ENCODE measurements around the gene ZCCHC17.

ZCCHC17 gene

DNA sequence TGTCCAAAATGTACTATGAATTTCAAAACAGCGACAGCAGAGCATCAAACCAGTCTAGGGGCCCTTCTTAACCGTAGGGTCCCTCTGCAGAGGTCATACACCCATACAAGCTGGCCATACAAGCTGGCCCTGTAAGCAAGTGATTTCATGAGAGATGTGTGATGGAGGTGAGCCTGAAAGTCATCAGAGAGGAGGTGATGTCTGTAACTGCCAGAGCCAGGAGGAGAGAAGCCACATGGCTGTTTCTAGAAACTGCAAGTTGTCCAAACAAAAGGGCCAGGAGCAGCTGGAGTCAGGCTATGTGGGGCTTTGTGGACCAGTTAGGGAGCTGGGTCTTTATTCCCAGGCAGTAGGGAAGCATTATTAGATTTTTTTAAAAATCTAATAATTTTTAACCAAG lies 101.4 kb downstream of the ZCCHC17 start:
- no peaks in the 10 kb centered on the region for H4K20me1 ChIP-seq (ENCODE audit: insufficient read depth, low read length)
- no peak for DNase-seq
- TF ChIP-seq EZH2 (IDR thresholded peaks at IDR 0.05; ENCODE audit: borderline replicate concordance, low read depth, low read length, severe bottlenecking) = no peak
- TF ChIP-seq, protein P1, sequence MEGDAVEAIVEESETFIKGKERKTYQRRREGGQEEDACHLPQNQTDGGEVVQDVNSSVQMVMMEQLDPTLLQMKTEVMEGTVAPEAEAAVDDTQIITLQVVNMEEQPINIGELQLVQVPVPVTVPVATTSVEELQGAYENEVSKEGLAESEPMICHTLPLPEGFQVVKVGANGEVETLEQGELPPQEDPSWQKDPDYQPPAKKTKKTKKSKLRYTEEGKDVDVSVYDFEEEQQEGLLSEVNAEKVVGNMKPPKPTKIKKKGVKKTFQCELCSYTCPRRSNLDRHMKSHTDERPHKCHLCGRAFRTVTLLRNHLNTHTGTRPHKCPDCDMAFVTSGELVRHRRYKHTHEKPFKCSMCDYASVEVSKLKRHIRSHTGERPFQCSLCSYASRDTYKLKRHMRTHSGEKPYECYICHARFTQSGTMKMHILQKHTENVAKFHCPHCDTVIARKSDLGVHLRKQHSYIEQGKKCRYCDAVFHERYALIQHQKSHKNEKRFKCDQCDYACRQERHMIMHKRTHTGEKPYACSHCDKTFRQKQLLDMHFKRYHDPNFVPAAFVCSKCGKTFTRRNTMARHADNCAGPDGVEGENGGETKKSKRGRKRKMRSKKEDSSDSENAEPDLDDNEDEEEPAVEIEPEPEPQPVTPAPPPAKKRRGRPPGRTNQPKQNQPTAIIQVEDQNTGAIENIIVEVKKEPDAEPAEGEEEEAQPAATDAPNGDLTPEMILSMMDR (IDR thresholded peaks at IDR 0.05; ENCODE audit: borderline replicate concordance, extremely low read depth, low read length, poor library complexity, severe bottlenecking) = no peak
- H3K4me2 ChIP-seq (ENCODE audit: insufficient read depth, low read length) = no peak overlapping the region
- ATAC-seq (ENCODE audit: insufficient read depth, low read depth) = no peak
- no peaks in the 10 kb centered on the region for H3K9me3 ChIP-seq (ENCODE audit: insufficient read depth, low read length, severe bottlenecking)
- no peak overlapping the region for H2AFZ ChIP-seq (ENCODE audit: low read depth, low read length)
- H3K27me3 ChIP-seq (ENCODE audit: insufficient read depth, low read length, poor library complexity) = no peaks in the 10 kb centered on the region
- H3K9ac ChIP-seq (ENCODE audit: low read depth, low read length) = no peak overlapping the region
- H3K4me1 ChIP-seq (ENCODE audit: insufficient read depth, low read length) = peaks cover 37% of the 10 kb centered on the region
- no peaks in the 10 kb centered on the region for H3K79me2 ChIP-seq (ENCODE audit: insufficient read depth, low read length)
- H3K36me3 ChIP-seq (ENCODE audit: insufficient read depth, low read length) = no peaks in the 10 kb centered on the region
- H3K27ac ChIP-seq (ENCODE audit: low read length) = peak overlapping the region; percentile 2; the same call in 1 of the 2 replicates
- no peak overlapping the region for H3K4me3 ChIP-seq (ENCODE audit: low read depth in 1 of 2, low read length in 2 of 2)

DNA sequence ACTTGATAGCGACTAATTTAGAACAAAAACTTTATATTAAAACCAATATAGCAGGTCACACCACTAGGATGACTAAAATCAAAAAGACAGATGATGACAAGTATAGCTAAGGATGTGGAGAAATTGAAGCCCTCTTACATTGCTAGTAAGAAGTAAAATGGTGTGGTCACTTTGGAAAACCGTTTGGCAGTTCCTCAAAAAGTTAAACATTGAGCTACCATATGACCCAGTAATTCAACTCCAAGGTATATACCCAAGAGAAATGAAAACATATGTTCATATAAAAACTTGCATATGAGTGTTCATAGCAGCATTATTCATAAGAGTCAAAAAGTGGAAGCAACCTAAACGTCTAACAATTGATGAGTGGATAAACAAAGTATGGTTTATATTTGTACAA lies 103.1 kb downstream of the ZCCHC17 start:
- no peaks in the 10 kb centered on the region for H3K36me3 ChIP-seq (ENCODE audit: insufficient read depth, low read length)
- no peak for DNase-seq
- no peak overlapping the region for H3K4me2 ChIP-seq (ENCODE audit: insufficient read depth, low read length)
- no peak overlapping the region for H3K9ac ChIP-seq (ENCODE audit: low read depth, low read length)
- H2AFZ ChIP-seq (ENCODE audit: low read depth, low read length) = no peak overlapping the region
- H3K27me3 ChIP-seq (ENCODE audit: insufficient read depth, low read length, poor library complexity) = no peaks in the 10 kb centered on the region
- H3K79me2 ChIP-seq (ENCODE audit: insufficient read depth, low read length) = no peaks in the 10 kb centered on the region
- H4K20me1 ChIP-seq (ENCODE audit: insufficient read depth, low read length) = no peaks in the 10 kb centered on the region
- no peak overlapping the region for H3K4me3 ChIP-seq (ENCODE audit: low read depth in 1 of 2, low read length in 2 of 2)
- no peak overlapping the region for H3K27ac ChIP-seq (ENCODE audit: low read length)
- H3K9me3 ChIP-seq (ENCODE audit: insufficient read depth, low read length, severe bottlenecking) = no peaks in the 10 kb centered on the region
- peaks cover 20% of the 10 kb centered on the region for H3K4me1 ChIP-seq (ENCODE audit: insufficient read depth, low read length)
- TF ChIP-seq EZH2 (IDR thresholded peaks at IDR 0.05; ENCODE audit: borderline replicate concordance, low read depth, low read length, severe bottlenecking) = no peak
- TF ChIP-seq, protein P1 (IDR thresholded peaks at IDR 0.05; ENCODE audit: borderline replicate concordance, extremely low read depth, low read length, poor library complexity, severe bottlenecking) = no peak
- no peak for ATAC-seq (ENCODE audit: insufficient read depth, low read depth)

DNA sequence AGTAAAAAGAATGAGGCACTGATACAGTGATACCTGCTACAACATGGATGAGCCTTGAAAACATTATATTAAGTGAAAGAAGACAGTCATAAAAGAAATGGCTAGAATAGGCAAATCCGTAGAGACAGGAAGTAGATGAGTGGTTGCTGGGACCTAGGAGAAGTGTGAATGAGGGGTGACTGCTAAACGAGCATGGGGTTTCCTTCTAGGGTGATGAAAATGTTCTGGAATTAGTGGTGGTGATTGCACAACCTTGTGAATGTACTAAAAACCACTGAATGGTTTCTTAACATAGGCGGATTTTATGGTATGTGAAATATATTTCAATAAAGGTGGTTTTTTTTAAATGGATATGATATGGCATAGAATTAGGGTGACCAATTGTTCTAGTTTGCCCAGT lies 103.6 kb downstream of the ZCCHC17 start:
- H3K79me2 ChIP-seq (ENCODE audit: insufficient read depth, low read length) = no peaks in the 10 kb centered on the region
- H3K27ac ChIP-seq (ENCODE audit: low read length) = no peak overlapping the region
- no peaks in the 10 kb centered on the region for H3K36me3 ChIP-seq (ENCODE audit: insufficient read depth, low read length)
- TF ChIP-seq, protein P1 (IDR thresholded peaks at IDR 0.05; ENCODE audit: borderline replicate concordance, extremely low read depth, low read length, poor library complexity, severe bottlenecking) = no peak
- TF ChIP-seq EZH2 (IDR thresholded peaks at IDR 0.05; ENCODE audit: borderline replicate concordance, low read depth, low read length, severe bottlenecking) = no peak
- H3K4me1 ChIP-seq (ENCODE audit: insufficient read depth, low read length) = peaks cover 19% of the 10 kb centered on the region
- no peaks in the 10 kb centered on the region for H3K27me3 ChIP-seq (ENCODE audit: insufficient read depth, low read length, poor library complexity)
- no peak overlapping the region for H3K4me3 ChIP-seq (ENCODE audit: low read depth in 1 of 2, low read length in 2 of 2)
- no peak for ATAC-seq (ENCODE audit: insufficient read depth, low read depth)
- H3K4me2 ChIP-seq (ENCODE audit: insufficient read depth, low read length) = no peak overlapping the region
- no peak for DNase-seq
- no peak overlapping the region for H3K9ac ChIP-seq (ENCODE audit: low read depth, low read length)
- H4K20me1 ChIP-seq (ENCODE audit: insufficient read depth, low read length) = no peaks in the 10 kb centered on the region
- H2AFZ ChIP-seq (ENCODE audit: low read depth, low read length) = no peak overlapping the region
- no peaks in the 10 kb centered on the region for H3K9me3 ChIP-seq (ENCODE audit: insufficient read depth, low read length, severe bottlenecking)

DNA sequence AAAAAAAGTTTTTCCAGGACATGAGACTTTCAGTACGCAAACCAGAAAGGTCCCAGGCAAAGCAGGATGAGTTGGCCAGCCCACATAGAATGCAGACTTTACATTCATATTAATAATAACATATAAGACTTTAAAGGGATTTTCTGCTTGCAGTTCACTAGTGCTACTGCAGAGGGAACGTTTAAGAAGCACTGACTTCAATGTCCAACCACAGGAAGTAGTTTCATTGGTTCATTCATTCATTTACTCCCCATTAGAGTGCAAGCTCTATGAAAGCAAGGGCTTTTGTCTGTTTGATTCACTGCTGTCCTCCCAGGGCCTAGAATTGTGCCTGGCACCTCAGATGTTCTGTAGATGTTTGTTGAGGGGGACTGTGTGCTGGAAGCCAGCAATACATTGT lies 104.4 kb downstream of the ZCCHC17 start:
- H3K9me3 ChIP-seq (ENCODE audit: insufficient read depth, low read length, severe bottlenecking) = no peaks in the 10 kb centered on the region
- TF ChIP-seq, protein P1 (IDR thresholded peaks at IDR 0.05; ENCODE audit: borderline replicate concordance, extremely low read depth, low read length, poor library complexity, severe bottlenecking) = peak; percentile 27
- no peak for TF ChIP-seq EZH2 (IDR thresholded peaks at IDR 0.05; ENCODE audit: borderline replicate concordance, low read depth, low read length, severe bottlenecking)
- no peaks in the 10 kb centered on the region for H3K79me2 ChIP-seq (ENCODE audit: insufficient read depth, low read length)

More for the DNA sequence above, 104.4 kb downstream of the ZCCHC17 start:
- no peaks in the 10 kb centered on the region for H4K20me1 ChIP-seq (ENCODE audit: insufficient read depth, low read length)
- H2AFZ ChIP-seq (ENCODE audit: low read depth, low read length) = no peak overlapping the region
- ATAC-seq (ENCODE audit: insufficient read depth, low read depth) (0 out of 3 replicates have a peak, but pooled peaks have one; percentile 23), DNase-seq (no peak)
- H3K36me3 ChIP-seq (ENCODE audit: insufficient read depth, low read length) = no peaks in the 10 kb centered on the region
- H3K4me3 ChIP-seq (ENCODE audit: low read depth in 1 of 2, low read length in 2 of 2) = no peak overlapping the region
- H3K4me2 ChIP-seq (ENCODE audit: insufficient read depth, low read length) = no peak overlapping the region
- peaks cover 14% of the 10 kb centered on the region for H3K4me1 ChIP-seq (ENCODE audit: insufficient read depth, low read length)
- no peaks in the 10 kb centered on the region for H3K27me3 ChIP-seq (ENCODE audit: insufficient read depth, low read length, poor library complexity)
- no peak overlapping the region for H3K9ac ChIP-seq (ENCODE audit: low read depth, low read length)
- no peak overlapping the region for H3K27ac ChIP-seq (ENCODE audit: low read length)
